OCI-LY3 (cell line): ENCODE measurements around the gene NUDT19.

Experiments used
- H2AFZ ChIP-seq: fragments of 200-600, 300-600 bp; shearing (Covaris generic); 2 replicates; pipeline ENCODE4 v1.6.0; 2014; ENCODE audit warnings: antibody characterized with exemption, low read depth, low read length
- H3K27ac ChIP-seq: fragments of 200-600, 300-600 bp; sonication (generic); 2 replicates; pipeline ENCODE4 v1.5.1; 2014; ENCODE audit warnings: mild to moderate bottlenecking, low read length, moderate library complexity, mixed read lengths
- H3K27me3 ChIP-seq: fragments of 200-600, 300-600 bp; sonication (generic); 2 replicates; pipeline ENCODE4 v1.6.1; 2014; ENCODE audit warnings: low read depth, low read length, mixed read lengths
- H3K36me3 ChIP-seq: fragments of 200-600, 300-600 bp; sonication (generic); replicated peaks from 2 replicates; pipeline ENCODE3; 2014; ENCODE audit warnings: low read depth, low read length, mixed read lengths
- H3K4me1 ChIP-seq: fragments of 300-600, 200-600 bp; sonication (generic); 2 replicates; pipeline ENCODE4 v1.6.1; 2014; ENCODE audit warnings: low read length, mixed read lengths
- H3K4me2 ChIP-seq: fragments of 200-600, 300-600 bp; sonication (generic); 2 replicates; pipeline ENCODE4 v1.6.1; 2014; ENCODE audit warnings: low read length, mixed read lengths
- H3K4me3 ChIP-seq: fragments of 300-600, 200-600 bp; sonication (generic); 2 replicates; pipeline ENCODE4 v1.5.1; 2014; ENCODE audit warnings: antibody characterized with exemption, mild to moderate bottlenecking, low read length, moderate library complexity
- H3K79me2 ChIP-seq: fragments of 300-600, 200-600 bp; shearing (Covaris generic); 2 replicates; pipeline ENCODE4 v1.6.1; 2014; ENCODE audit warnings: mild to moderate bottlenecking, low read length, mixed read lengths
- H3K9ac ChIP-seq: fragments of 300-600, 200-600 bp; shearing (Covaris generic); 2 replicates; pipeline ENCODE4 v1.6.0; 2014; ENCODE audit warnings: mild to moderate bottlenecking, low read length, moderate library complexity
- H3K9me3 ChIP-seq: fragments of 200-600, 300-600 bp; shearing (Covaris generic); 2 replicates; pipeline ENCODE4 v1.6.1; 2014; ENCODE audit warnings: low read length, mixed read lengths; ENCODE audit not compliant: insufficient read depth
- H4K20me1 ChIP-seq: fragments of 200-600, 300-600 bp; sonication (generic); 2 replicates; pipeline ENCODE4 v1.6.1; 2016; ENCODE audit warnings: low read length, mixed read lengths; ENCODE audit not compliant: insufficient read depth
- EZH2phosphoT487 ChIP-seq: fragments of 200-600 bp; shearing (Covaris generic); IDR thresholded peaks from 2 replicates; pipeline ENCODE4 v1.6.1; 2018; ENCODE audit warnings: antibody characterized with exemption, mixed run types, low read depth
- TF ChIP-seq, protein P1 (sequence below): fragments of 200-600, 300-600 bp; sonication (generic); IDR thresholded peaks from 2 replicates; pipeline ENCODE4 v1.5.1; 2014; ENCODE audit warnings: antibody characterized with exemption, low read length, low read depth

Gene NUDT19

DNA sequence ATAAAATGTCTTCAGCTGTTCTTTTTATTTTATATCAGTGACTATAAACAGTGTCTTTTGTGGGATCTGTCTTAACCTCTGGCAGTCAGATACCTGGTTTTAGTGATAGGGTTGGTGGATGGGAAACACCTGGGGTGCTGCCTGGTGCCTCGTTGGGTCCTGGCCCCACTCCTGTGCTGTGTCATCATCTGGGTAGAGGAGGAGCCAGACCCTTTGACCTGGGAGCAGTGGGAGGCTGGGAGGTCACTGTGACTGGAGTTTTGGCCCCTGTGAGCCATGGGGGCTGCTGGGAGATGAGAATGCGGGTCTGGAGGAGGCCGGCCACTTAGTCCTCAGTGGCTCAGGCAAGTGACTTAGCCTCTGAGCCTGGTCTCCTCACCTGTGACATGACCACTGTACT is 57.3 kb downstream of the NUDT19 start:
- Histone ChIP-seq H3K27ac (no peak overlapping the region), H3K79me2 (no peaks in the 10 kb centered on the region), H3K9ac (no peak overlapping the region), H3K4me1 (no peaks in the 10 kb centered on the region), H4K20me1 (no peaks in the 10 kb centered on the region), H3K4me2 (no peak overlapping the region), H2AFZ (no peak overlapping the region), H3K36me3 (no peaks in the 10 kb centered on the region), H3K27me3 (0 out of 2 replicates have a peak, but pooled peaks cover 7% of the 10 kb centered on the region), H3K4me3 (no peak overlapping the region), H3K9me3 (no peaks in the 10 kb centered on the region)
- TF ChIP-seq, protein P1, sequence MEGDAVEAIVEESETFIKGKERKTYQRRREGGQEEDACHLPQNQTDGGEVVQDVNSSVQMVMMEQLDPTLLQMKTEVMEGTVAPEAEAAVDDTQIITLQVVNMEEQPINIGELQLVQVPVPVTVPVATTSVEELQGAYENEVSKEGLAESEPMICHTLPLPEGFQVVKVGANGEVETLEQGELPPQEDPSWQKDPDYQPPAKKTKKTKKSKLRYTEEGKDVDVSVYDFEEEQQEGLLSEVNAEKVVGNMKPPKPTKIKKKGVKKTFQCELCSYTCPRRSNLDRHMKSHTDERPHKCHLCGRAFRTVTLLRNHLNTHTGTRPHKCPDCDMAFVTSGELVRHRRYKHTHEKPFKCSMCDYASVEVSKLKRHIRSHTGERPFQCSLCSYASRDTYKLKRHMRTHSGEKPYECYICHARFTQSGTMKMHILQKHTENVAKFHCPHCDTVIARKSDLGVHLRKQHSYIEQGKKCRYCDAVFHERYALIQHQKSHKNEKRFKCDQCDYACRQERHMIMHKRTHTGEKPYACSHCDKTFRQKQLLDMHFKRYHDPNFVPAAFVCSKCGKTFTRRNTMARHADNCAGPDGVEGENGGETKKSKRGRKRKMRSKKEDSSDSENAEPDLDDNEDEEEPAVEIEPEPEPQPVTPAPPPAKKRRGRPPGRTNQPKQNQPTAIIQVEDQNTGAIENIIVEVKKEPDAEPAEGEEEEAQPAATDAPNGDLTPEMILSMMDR: no peak
- TF ChIP-seq EZH2phosphoT487: no peak

DNA sequence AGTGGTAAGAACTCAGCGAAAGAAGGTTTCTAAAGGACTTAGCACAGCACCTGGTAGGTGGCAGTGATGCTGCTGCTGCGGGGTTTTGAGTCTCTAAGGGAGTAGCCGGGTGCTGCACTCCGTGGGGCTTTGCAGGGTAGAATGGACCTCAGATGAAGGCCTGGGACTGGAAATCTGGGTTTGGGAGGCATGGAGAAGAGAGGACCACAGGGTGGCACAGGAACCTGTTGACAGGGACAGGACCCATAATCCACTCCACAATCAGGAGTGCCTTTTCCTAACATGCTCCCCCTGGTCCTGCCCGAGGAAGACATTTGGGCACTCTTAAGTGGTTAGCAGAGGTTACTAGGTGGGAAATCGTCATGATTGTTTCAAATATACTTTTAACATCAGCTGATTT is 57.7 kb downstream of the NUDT19 start:
- H3K4me3 ChIP-seq: no peak overlapping the region
- H3K9ac ChIP-seq: no peak overlapping the region
- H3K27ac ChIP-seq: no peak overlapping the region
- no peak overlapping the region for H3K4me2 ChIP-seq
- 0 out of 2 replicates have a peak, but pooled peaks cover 7% of the 10 kb centered on the region for H3K27me3 ChIP-seq
- no peaks in the 10 kb centered on the region for H3K36me3 ChIP-seq
- H3K9me3 ChIP-seq: no peaks in the 10 kb centered on the region
- H2AFZ ChIP-seq: no peak overlapping the region
- no peaks in the 10 kb centered on the region for H3K79me2 ChIP-seq
- H4K20me1 ChIP-seq: no peaks in the 10 kb centered on the region
- no peaks in the 10 kb centered on the region for H3K4me1 ChIP-seq
- TF ChIP-seq EZH2phosphoT487: no peak
- TF ChIP-seq, protein P1: no peak

DNA sequence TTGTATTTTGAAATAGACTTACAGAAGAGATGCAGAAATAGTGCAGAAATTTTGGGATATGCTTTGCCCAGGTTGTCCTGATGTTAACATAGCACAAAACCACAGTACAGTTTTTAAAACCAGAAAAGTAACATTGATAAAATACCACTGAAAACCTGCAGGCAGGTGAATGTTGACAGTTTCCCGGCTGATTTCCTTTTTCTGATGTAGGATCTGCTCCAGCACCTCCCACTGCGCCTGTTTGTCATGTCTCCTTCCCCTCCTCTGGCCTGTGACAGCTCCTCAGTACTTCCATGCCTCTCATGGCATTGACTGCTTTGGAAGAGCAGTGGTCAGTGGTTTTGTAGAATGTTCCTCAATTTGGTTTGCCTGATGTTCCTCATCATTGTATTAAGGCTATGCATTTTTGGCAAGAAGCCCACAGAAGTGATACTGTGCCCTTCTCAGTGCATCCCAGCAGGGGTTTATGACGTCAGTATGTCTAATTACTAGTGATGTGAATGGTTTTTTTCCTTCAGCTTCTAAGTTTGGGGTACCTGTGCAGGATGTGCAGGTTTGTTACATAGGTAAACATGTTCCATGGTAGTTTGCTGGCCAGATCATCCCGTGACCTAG is 58.9 kb downstream of the NUDT19 start:
- no peak overlapping the region for H3K27ac ChIP-seq
- H3K4me2 ChIP-seq: no peak overlapping the region
- TF ChIP-seq, protein P1: no peak
- no peak for TF ChIP-seq EZH2phosphoT487
- H3K9me3 ChIP-seq: no peaks in the 10 kb centered on the region
- no peak overlapping the region for H2AFZ ChIP-seq
- no peak overlapping the region for H3K4me3 ChIP-seq
- H4K20me1 ChIP-seq: no peaks in the 10 kb centered on the region
- H3K36me3 ChIP-seq: no peaks in the 10 kb centered on the region
- H3K79me2 ChIP-seq: no peaks in the 10 kb centered on the region
- no peaks in the 10 kb centered on the region for H3K4me1 ChIP-seq
- H3K9ac ChIP-seq: no peak overlapping the region
- 0 out of 2 replicates have a peak, but pooled peaks cover 10% of the 10 kb centered on the region for H3K27me3 ChIP-seq

DNA sequence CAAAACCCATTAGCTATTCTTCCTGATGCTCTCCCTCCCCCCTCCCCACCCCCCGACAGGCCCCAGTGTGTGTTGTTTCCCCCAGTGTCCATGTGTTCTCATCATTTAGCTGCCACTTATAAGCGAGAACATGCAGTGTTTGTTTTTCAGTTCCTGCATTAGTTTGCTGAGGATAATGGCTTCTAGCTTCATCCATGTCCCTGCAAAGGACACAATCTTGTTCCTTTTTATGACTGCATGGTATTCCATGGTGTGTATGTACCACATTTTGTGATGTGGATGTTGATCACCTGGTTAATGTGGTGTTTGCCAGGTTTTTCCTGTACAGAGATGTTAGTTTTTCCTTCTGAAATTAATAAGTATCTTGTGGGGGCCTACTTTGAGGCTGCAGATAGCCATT is 59.4 kb downstream of the NUDT19 start:
- no peak overlapping the region for H3K4me2 ChIP-seq
- H3K9ac ChIP-seq: no peak overlapping the region
- H3K27ac ChIP-seq: no peak overlapping the region
- H3K79me2 ChIP-seq: no peaks in the 10 kb centered on the region
- no peaks in the 10 kb centered on the region for H3K4me1 ChIP-seq
- H4K20me1 ChIP-seq: no peaks in the 10 kb centered on the region
- no peaks in the 10 kb centered on the region for H3K9me3 ChIP-seq
- no peak overlapping the region for H3K4me3 ChIP-seq
- H3K36me3 ChIP-seq: no peaks in the 10 kb centered on the region
- no peak for TF ChIP-seq EZH2phosphoT487
- TF ChIP-seq, protein P1: no peak
- no peak overlapping the region for H2AFZ ChIP-seq
- 0 out of 2 replicates have a peak, but pooled peaks cover 10% of the 10 kb centered on the region for H3K27me3 ChIP-seq
